Memory B cell (primary cell): ENCODE data around the gene MTRFR.

ENCODE experiments used
- ATAC-seq: fragments of 150-1000 bp; cut with Tn5 transposase; 2 replicates; pipeline ENCODE4 v1.10.0; 2021; ENCODE audit warnings: low read depth, mild to moderate bottlenecking, moderate library complexity
- DNase-seq, 2 donors: peaks; one replicate each; pipeline ENCODE4 v3.0.0; 2022; ENCODE audit warnings: low spot score in 2 of 2
- H3K27ac Mint-ChIP-seq: one replicate; pipeline ENCODE4 v1.8.0; 2022; ENCODE audit warnings: mild to moderate bottlenecking, moderate library complexity, mixed read lengths
- H3K27me3 Mint-ChIP-seq: one replicate; pipeline ENCODE4 v1.8.0; 2022; ENCODE audit warnings: mixed read lengths
- H3K36me3 Mint-ChIP-seq: one replicate; pipeline ENCODE4 v1.8.0; 2022; ENCODE audit warnings: mild to moderate bottlenecking, mixed read lengths
- H3K4me1 Mint-ChIP-seq: one replicate; pipeline ENCODE4 v1.8.0; 2022; ENCODE audit warnings: mixed read lengths
- H3K4me3 Mint-ChIP-seq: one replicate; pipeline ENCODE4 v1.8.0; 2022; ENCODE audit warnings: mild to moderate bottlenecking, moderate library complexity, mixed read lengths
- H3K9me3 Mint-ChIP-seq: one replicate; pipeline ENCODE4 v1.8.0; 2022; ENCODE audit warnings: mixed read lengths

The MTRFR gene

DNA sequence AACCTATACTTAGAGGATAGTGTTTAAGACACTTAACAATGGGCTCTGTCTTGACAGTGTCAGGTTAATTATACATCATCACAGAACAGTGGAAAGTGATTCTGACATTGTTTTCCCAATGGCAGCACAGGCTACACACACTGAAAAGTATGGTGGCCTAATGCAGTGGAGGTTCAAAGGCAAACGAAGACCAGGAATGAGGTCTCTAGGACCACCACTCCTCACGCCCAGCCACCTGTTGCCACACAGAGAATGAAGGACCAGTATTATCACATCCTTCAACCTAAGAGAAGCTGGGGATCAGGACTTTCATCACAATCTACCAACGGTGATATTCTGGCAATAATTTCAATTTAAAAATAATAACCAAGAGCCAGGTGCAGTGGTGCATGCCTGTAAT is 73.0 kb downstream of the MTRFR start:
- ATAC-seq: no peak
- no peak overlapping the region for H3K27ac Mint-ChIP-seq
- DNase-seq: no peak
- peaks cover 24% of the 10 kb centered on the region for H3K36me3 Mint-ChIP-seq
- H3K4me3 Mint-ChIP-seq: no peak overlapping the region
- H3K9me3 Mint-ChIP-seq: no peaks in the 10 kb centered on the region
- no peaks in the 10 kb centered on the region for H3K27me3 Mint-ChIP-seq
- H3K4me1 Mint-ChIP-seq: no peaks in the 10 kb centered on the region
